Measurements from ENCODE around the gene CYBB.

DNA sequence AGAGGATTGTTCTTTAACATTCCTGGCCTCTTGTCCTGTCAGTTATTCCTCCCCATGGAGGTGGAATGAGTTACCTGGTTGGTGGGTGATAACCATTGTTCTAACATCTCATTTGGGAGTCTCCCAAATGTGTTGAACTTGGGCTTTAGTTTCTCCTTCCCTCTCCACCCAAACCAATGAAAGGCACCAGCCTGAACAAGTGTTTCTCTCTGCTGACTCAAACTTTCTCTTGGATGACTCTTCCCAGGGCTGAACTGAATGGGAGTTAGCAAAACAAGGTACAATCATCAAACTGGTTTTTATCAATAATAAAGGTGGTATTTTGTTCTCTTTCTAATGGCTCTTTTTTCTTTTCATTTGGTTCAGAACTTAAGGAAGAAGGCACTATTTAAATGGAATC lies 64.8 kb downstream of the CYBB start:
- no peak for TF ChIP-seq POLR2A (IDR thresholded peaks at IDR 0.05; ENCODE audit: low read depth, low read length)
- no peak for TF ChIP-seq TAF1 (IDR thresholded peaks at IDR 0.05; ENCODE audit: borderline replicate concordance, low read depth, low read length)
- TF ChIP-seq POLR2AphosphoS5 (IDR thresholded peaks at IDR 0.05; ENCODE audit: low read depth, low read length) = no peak
